Activated naive CD4-positive, alpha-beta T cell treated with anti-CD3 and anti-CD28 coated beads for 36 hours (primary cell): ENCODE data around the gene PER2. TPM values are rescaled to one million over a fixed set of nuclear protein-coding genes. Genes with fewer than 3 reads are reported as not detected.

Source experiments
- CTCF ChIA-PET: fragments of 350-600 bp; sonication (Branson Sonifier 250); formaldehyde crosslinking; loops from one replicate; lab custom pipeline; 2021; ENCODE audit warnings: antibody characterized with exemption; lab: Charles Lee
- DNase-seq: peaks from one replicate; pipeline ENCODE4 v3.0.0-alpha.2; 2020
- H3K27ac Mint-ChIP-seq: one replicate; pipeline ENCODE4 v1.8.0; 2021; ENCODE audit warnings: mild to moderate bottlenecking, mixed read lengths
- H3K27me3 Mint-ChIP-seq: one replicate; pipeline ENCODE4 v1.8.0; 2021; ENCODE audit warnings: low read depth, mixed read lengths
- H3K36me3 Mint-ChIP-seq: one replicate; pipeline ENCODE4 v1.8.0; 2021; ENCODE audit warnings: low read depth, mixed read lengths
- H3K4me1 Mint-ChIP-seq: one replicate; pipeline ENCODE4 v1.8.0; 2021; ENCODE audit warnings: low read depth, mixed read lengths
- H3K4me3 Mint-ChIP-seq: one replicate; pipeline ENCODE4 v1.8.0; 2021; ENCODE audit warnings: mild to moderate bottlenecking, moderate library complexity, mixed read lengths
- H3K9me3 Mint-ChIP-seq: one replicate; pipeline ENCODE4 v1.8.0; 2021; ENCODE audit warnings: mixed read lengths
- intact Hi-C: fragments of 100-400 bp; cut with micrococcal nuclease; formaldehyde crosslinking; loops from one replicate; pipeline ENCODE4 v1.15.1; 2023
- total RNA-seq, 2 experiments: library from RNA; stranded (reverse); gene quantifications; one replicate each; pipeline ENCODE4 v1.2.3, GENCODE V29; 2021

PER2 gene
- total RNA-seq, 2 experiments from 2014 or later, result 7.1 to 7.8 TPM

- Mint-ChIP-seq H3K27me3 (peaks cover 3% of the 10 kb centered on the region), H3K4me1 (no peaks in the 10 kb centered on the region), H3K4me3 (no peak overlapping the region), H3K27ac (no peak overlapping the region), H3K9me3 (no peaks in the 10 kb centered on the region), H3K36me3 (no peaks in the 10 kb centered on the region)
- DNase-seq, result no peak
- intact Hi-C loops, result no loop called here
- CTCF ChIA-PET, result interaction anchor here (0.6 kb wide), 1 partner anchor 34 kb away, joined by 4 read pairs; no protein-coding TSS in a partner anchor
Observed at GRCh38 chr2:238305965-238306671, 17.7 kb upstream of the PER2 start.

DNA sequence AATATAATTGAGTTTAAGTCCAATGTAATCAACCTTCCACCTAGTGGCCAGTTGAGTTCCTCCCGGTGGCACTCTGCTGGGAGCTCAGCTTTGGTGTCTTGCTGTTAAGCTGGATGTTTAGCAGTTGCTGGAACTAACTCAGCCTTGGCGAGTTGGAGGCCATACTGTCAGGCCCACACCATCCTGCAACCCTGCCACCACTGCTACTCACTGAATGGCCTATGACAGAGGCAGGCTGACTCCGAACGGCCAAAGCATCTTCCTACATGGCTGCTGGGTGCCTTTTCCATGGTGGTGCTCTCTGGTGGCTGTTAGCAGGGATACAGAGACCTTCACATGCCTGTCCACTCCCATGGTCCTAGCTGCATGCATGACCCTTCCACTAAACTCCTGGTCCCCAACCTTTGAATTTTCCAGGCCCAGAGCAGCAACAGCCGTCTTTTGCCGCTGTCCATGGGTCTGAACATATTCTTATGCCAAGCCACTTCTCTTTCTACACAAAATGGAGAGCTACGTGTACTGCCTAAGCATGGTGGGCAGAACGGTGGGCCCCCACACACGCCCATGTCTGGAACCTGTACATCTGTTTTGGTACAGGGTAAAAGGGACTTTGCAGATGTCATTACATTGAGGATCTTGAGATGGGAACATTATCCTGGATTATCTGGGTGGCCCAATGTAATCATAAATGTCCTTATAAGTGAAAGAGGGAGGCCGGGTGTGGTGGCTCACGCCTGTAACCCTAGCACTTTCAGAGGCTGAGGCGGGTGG, 16.9 kb upstream of the PER2 start:
- no peak overlapping the region for H3K4me3 Mint-ChIP-seq
- H3K36me3 Mint-ChIP-seq, result no peaks in the 10 kb centered on the region
- intact Hi-C loops, result no loop called here
- DNase-seq, result no peak
- CTCF ChIA-PET, result interaction anchor here (1.0 kb wide), 1 partner anchor 41 kb away, joined by 3 read pairs; no protein-coding TSS in a partner anchor
- H3K27ac Mint-ChIP-seq, result no peak overlapping the region
- no peaks in the 10 kb centered on the region for H3K9me3 Mint-ChIP-seq
- H3K4me1 Mint-ChIP-seq, result no peaks in the 10 kb centered on the region
- peaks cover 3% of the 10 kb centered on the region for H3K27me3 Mint-ChIP-seq

GRCh38 chr2:238304116-238304515, 15.7 kb upstream of the PER2 start:
- intact Hi-C loops, result no loop called here
- H3K9me3 Mint-ChIP-seq, result no peaks in the 10 kb centered on the region
- no peaks in the 10 kb centered on the region for H3K36me3 Mint-ChIP-seq
- no peak for DNase-seq
- no peaks in the 10 kb centered on the region for H3K4me1 Mint-ChIP-seq
- CTCF ChIA-PET, result interaction anchor here (0.7 to 1.0 kb wide), 2 partner anchors 40 to 1623 kb away, joined by 3 read pairs; no protein-coding TSS in a partner anchor
- H3K27ac Mint-ChIP-seq, result no peak overlapping the region
- no peak overlapping the region for H3K4me3 Mint-ChIP-seq
- peaks cover 2% of the 10 kb centered on the region for H3K27me3 Mint-ChIP-seq

- H3K27ac Mint-ChIP-seq, result no peak overlapping the region
- H3K27me3 Mint-ChIP-seq, result no peaks in the 10 kb centered on the region
- intact Hi-C loops, result no loop called here
- H3K36me3 Mint-ChIP-seq, result no peaks in the 10 kb centered on the region
- no peak overlapping the region for H3K4me3 Mint-ChIP-seq
- no peaks in the 10 kb centered on the region for H3K9me3 Mint-ChIP-seq
- no peaks in the 10 kb centered on the region for H3K4me1 Mint-ChIP-seq
- CTCF ChIA-PET, result no interaction called here
- DNase-seq, result no peak
Observed at GRCh38 chr2:238302751-238303150, 14.3 kb upstream of the PER2 start.

DNA sequence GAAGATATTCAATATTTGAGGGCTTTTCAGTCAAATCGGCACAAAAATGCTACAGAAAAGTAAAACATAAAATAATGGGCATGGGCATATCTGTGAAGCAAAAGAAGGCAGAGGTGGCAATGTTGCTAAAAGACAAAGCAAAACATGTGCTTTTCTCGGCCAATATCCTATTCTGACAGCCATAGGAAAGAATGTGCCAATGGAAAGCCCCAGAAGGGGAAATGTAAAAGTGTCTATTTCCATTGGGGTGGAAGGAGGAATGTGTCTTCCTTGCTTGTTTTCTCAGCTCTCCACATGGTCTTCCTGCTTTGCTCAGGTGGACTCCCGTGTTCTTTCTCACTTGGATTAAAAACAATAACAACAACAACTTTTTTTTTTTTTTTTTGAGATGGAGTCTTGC, 13.7 kb upstream of the PER2 start:
- Mint-ChIP-seq H3K27me3 (no peaks in the 10 kb centered on the region), H3K9me3 (no peaks in the 10 kb centered on the region), H3K27ac (no peak overlapping the region), H3K4me1 (no peaks in the 10 kb centered on the region), H3K4me3 (no peak overlapping the region), H3K36me3 (no peaks in the 10 kb centered on the region)
- DNase-seq, result no peak
- intact Hi-C loops, result no loop called here
- CTCF ChIA-PET, result interaction anchor here (0.7 kb wide), 1 partner anchor 91 kb away, joined by 3 read pairs; no protein-coding TSS in a partner anchor

- Mint-ChIP-seq H3K4me1 (no peaks in the 10 kb centered on the region), H3K4me3 (no peak overlapping the region), H3K9me3 (no peaks in the 10 kb centered on the region), H3K36me3 (no peaks in the 10 kb centered on the region), H3K27me3 (no peaks in the 10 kb centered on the region), H3K27ac (no peak overlapping the region)
- intact Hi-C loops, result no loop called here
- DNase-seq, result no peak
- CTCF ChIA-PET, result no interaction called here
Observed at GRCh38 chr2:238299803-238300202, 11.4 kb upstream of the PER2 start.

DNA sequence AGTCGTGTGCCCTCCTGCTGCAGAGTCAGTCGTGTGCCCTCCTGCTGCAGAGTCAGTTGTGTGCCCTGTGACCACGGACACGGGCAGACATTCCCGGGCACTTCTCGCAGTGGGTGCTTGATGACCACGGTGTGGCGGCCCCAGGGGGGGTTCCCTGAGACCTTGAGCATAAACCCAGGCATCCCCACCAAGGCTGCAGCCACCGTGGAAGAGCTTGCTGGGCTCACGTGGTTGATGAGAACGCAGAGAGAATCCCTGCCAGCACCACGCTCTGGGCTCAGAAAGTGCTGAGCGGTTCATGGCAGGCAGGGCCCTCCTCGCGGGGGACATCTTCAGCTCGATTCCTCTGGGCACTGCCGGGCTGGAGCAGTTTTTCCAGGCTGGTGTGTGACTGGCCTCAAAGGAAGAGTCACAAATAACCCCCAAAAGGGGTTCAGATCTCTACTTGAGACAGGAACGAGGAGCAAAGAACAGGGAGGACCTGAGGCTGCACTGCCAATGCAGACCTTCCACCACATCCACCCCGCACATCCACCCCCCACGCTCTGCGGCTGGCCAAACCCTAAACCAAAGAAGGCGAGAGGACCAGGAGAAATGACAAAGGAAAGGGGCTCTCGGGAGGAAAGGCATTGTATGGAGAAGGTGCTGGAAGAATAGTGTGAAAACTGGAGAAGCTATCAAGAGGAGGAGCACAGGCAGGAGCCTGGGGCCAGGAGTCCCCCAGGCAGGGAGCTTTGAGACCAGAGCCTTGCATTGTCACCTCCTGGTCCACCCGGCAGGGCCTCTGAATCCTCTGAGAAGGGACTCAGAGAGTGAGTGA, 8.4 kb upstream of the PER2 start:
- Mint-ChIP-seq H3K9me3 (no peaks in the 10 kb centered on the region), H3K27ac (no peak overlapping the region), H3K27me3 (no peaks in the 10 kb centered on the region), H3K4me1 (no peaks in the 10 kb centered on the region), H3K4me3 (no peak overlapping the region), H3K36me3 (no peaks in the 10 kb centered on the region)
- intact Hi-C loops, result no loop called here
- DNase-seq, result no peak
- CTCF ChIA-PET, result no interaction called here

DNA sequence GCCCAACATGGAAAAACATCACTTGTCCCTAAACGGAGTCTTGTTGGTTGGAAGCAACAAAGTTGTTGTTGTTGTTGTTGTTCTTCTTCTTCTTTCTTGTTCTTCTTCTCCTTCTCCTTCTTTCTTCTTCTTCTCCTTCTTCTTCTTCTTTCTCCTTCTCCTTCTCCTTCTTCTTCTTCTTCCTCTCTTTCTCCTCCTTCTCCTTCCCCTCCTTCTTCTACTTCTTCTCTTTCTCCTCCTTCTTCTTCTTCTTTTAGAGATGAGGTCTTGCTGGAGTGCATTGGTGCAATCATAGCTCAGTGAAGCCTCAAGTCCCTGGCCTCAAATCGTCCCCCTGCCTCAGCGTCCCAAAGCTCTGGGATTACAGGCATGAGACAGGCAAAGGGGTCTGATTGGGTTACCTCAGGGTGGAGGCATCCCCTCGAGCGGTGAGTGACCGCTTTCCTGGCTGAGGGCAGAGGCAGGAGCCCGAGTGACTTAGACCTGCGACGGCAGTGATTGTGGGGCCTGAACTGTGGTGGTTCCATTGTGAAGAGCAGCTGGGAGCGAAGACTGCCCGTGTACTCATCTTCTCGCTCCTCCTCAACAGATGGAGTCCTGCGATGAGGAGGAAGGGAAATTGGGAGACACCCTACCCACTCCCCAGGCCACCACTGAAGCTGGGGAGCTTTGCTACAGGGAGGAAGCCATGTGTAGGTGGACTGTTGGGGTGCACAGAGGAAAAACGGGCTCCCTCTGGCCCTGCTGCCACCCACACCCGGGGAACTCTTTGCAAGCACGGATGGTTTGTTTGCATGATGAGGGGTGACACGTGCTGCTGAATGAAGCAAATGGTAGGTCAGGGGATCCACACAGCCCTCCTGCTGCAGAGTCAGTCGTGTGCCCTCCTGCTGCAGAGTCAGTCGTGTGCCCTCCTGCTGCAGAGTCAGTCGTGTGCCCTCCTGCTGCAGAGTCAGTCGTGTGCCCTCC, 7.0 kb upstream of the PER2 start:
- H3K9me3 Mint-ChIP-seq, result no peaks in the 10 kb centered on the region
- no peaks in the 10 kb centered on the region for H3K27me3 Mint-ChIP-seq
- intact Hi-C loops, result no loop called here
- H3K27ac Mint-ChIP-seq, result no peak overlapping the region
- no peaks in the 10 kb centered on the region for H3K36me3 Mint-ChIP-seq
- no peak for DNase-seq
- no peaks in the 10 kb centered on the region for H3K4me1 Mint-ChIP-seq
- CTCF ChIA-PET, result no interaction called here
- no peak overlapping the region for H3K4me3 Mint-ChIP-seq

DNA sequence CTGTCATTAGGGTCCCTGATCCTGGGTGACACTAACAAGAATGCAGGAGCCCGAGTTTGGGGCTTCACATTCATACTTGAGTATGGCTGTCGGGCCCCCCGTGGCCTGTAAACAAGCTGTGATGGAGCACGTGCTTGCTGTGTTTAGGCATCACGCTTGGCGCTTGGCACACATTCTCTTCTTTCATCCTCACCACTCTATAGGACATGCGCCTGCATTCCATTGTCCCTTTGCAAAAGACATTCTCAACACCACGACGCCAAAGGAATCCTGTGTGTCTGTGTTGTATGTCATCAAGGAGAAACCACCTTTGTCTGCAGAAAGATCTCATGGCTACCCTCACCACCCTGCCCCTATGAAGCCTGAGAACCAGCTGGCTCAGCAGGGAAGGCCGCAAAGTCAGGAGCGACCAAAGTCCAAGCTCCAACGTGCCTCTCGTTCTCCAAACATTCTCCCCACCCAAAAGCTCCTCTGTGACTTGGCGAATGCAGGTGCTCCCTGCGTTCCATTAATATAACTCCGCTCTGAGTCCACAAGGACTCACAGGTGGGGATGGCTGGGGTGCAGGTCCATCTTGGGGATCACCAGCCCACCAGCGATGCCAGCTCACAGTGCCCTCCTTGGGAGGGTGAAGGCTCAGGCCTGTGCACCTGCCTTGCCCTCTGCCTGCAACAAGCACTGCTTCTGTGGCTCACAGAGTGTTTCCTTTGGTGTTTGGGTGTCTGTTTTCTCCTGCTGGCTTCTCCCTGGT, 6.2 kb upstream of the PER2 start:
- no peak overlapping the region for H3K4me3 Mint-ChIP-seq

DNA sequence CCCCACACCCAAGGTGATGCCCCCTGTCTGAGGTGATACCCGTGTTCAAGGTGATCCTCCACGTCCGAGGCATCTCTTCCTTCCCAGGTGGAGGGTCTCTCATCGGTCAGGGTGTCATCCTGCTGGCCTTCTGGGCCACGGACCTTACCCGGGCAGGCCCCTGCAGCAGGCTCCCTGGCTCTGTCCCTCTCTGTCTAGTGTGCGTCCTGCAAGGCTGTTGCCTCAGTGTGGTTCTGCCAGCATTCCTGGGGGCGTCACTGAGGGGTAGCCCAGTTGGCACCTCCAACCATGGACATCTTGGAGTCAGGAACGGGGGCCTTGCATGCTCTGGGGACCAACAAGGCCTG, 5.6 kb upstream of the PER2 start:
- no peaks in the 10 kb centered on the region for H3K36me3 Mint-ChIP-seq
- no peaks in the 10 kb centered on the region for H3K9me3 Mint-ChIP-seq
- no peak overlapping the region for H3K4me3 Mint-ChIP-seq
- CTCF ChIA-PET, result no interaction called here
- DNase-seq, result no peak
- H3K4me1 Mint-ChIP-seq, result peaks cover 13% of the 10 kb centered on the region
- intact Hi-C loops, result no loop called here
- H3K27me3 Mint-ChIP-seq, result no peaks in the 10 kb centered on the region
- H3K27ac Mint-ChIP-seq, result no peak overlapping the region

More for the DNA sequence above, 6.2 kb upstream of the PER2 start:
- Mint-ChIP-seq H3K4me1 (peaks cover 8% of the 10 kb centered on the region), H3K9me3 (no peaks in the 10 kb centered on the region), H3K36me3 (no peaks in the 10 kb centered on the region), H3K27ac (no peak overlapping the region), H3K27me3 (no peaks in the 10 kb centered on the region)
- intact Hi-C loops, result no loop called here
- no peak for DNase-seq
- CTCF ChIA-PET, result no interaction called here
